Fibroblast of lung (primary cell): ENCODE measurements around the gene TNNT1. TPM values are rescaled to one million over a fixed set of nuclear protein-coding genes. Genes with fewer than 3 reads are reported as not detected.
A peak's percentile ranks its signal among the peaks of the same experiment; 100 is the strongest.

Source experiments
- DNase-seq, 2 donors: peaks; one replicate each; pipeline versions ENCODE4 v3.0.0 to v3.0.0-alpha.2; 2010; ENCODE audit warnings: low read depth in 2 of 2
- H2AFZ ChIP-seq: 2 replicates; pipeline ENCODE4 v1.5.1; 2012; ENCODE audit warnings: low read length, control low read depth, inconsistent platforms
- H3K27ac ChIP-seq: 2 replicates; pipeline ENCODE4 v1.5.1; 2011; ENCODE audit warnings: low read length, control low read depth; ENCODE audit not compliant: insufficient read depth
- H3K27me3 ChIP-seq: 2 replicates; pipeline ENCODE4 v1.5.1; 2011; ENCODE audit warnings: mild to moderate bottlenecking, low read length; ENCODE audit not compliant: control insufficient read depth, insufficient read depth
- H3K36me3 ChIP-seq: 2 replicates; pipeline ENCODE4 v1.5.1; 2011; ENCODE audit warnings: low read length; ENCODE audit not compliant: control insufficient read depth, insufficient read depth
- H3K4me1 ChIP-seq: 2 replicates; pipeline ENCODE4 v1.5.1; 2011; ENCODE audit warnings: low read length; ENCODE audit not compliant: control insufficient read depth, insufficient read depth; ENCODE audit errors: extremely low read depth
- H3K4me2 ChIP-seq: 2 replicates; pipeline ENCODE4 v1.5.1; 2011; ENCODE audit warnings: low read length, control low read depth; ENCODE audit not compliant: insufficient read depth; ENCODE audit errors: extremely low read depth
- H3K4me3 ChIP-seq, 4 experiments: fragments of 200-600 bp in 1 of 4; sonication (generic) in 1 of 4; replicated peaks in 1 of 4; 2 replicates each; pipeline ENCODE4 v1.5.1; 2011 to 2016; ENCODE audit warnings: low read length in 4 of 4, low read depth in 3 of 4, mild to moderate bottlenecking in 3 of 4, control low read depth in 2 of 4, inconsistent platforms in 1 of 4, mixed read lengths in 1 of 4; ENCODE audit not compliant: insufficient read depth in 1 of 4; ENCODE audit errors: control extremely low read depth in 1 of 4
- H3K79me2 ChIP-seq: 2 replicates; pipeline ENCODE4 v1.5.1; 2012; ENCODE audit warnings: mild to moderate bottlenecking, low read length, inconsistent platforms; ENCODE audit not compliant: control insufficient read depth, insufficient read depth
- H3K9ac ChIP-seq: 2 replicates; pipeline ENCODE4 v1.5.1; 2011; ENCODE audit warnings: mild to moderate bottlenecking, low read length, control low read depth; ENCODE audit not compliant: insufficient read depth
- H3K9me3 ChIP-seq: 2 replicates; pipeline ENCODE4 v1.5.1; 2012; ENCODE audit warnings: low read depth, low read length; ENCODE audit not compliant: control insufficient read depth, insufficient read depth
- H4K20me1 ChIP-seq: 2 replicates; pipeline ENCODE4 v1.5.1; 2011; ENCODE audit warnings: low read length; ENCODE audit not compliant: control insufficient read depth, insufficient read depth; ENCODE audit errors: extremely low read depth
- CTCF ChIP-seq, 2 donors: IDR thresholded peaks in 1 of 2; conservative IDR thresholded peaks in 1 of 2; 1 replicate in 1 of 2; 2 replicates in 1 of 2; pipeline ENCODE4 v1.5.1; 2011 to 2012; ENCODE audit warnings: low read length in 2 of 2, control low read depth in 1 of 2, inconsistent platforms in 1 of 2, low read depth in 1 of 2, mild to moderate bottlenecking in 1 of 2
- EZH2 ChIP-seq: IDR thresholded peaks from 2 replicates; pipeline ENCODE4 v1.5.1; 2012; ENCODE audit warnings: low read length, control low read depth, mild to moderate bottlenecking; ENCODE audit errors: missing control alignments
- polyA plus RNA-seq, 2 donors: library from polyadenylated mRNA; depleted of rRNA in 1 of 2; stranded (reverse) in 1 of 2; unstranded in 1 of 2; fragments of >200 nt; gene quantifications; 2 replicates each; pipeline ENCODE4 v1.2.1, GENCODE V29; 2011 to 2012; ENCODE audit warnings: missing spikeins in 1 of 2
- total RNA-seq: library from RNA; depleted of rRNA; stranded (reverse); fragments of >200 nt; gene quantifications from 2 replicates; pipeline ENCODE4 v1.2.1, GENCODE V29; 2014

The TNNT1 gene
- total and polyA plus RNA-seq, 2 donors (not counting 1 experiment from before 2014, with no cell fraction given), result 1.7 to 10.4 TPM

DNA sequence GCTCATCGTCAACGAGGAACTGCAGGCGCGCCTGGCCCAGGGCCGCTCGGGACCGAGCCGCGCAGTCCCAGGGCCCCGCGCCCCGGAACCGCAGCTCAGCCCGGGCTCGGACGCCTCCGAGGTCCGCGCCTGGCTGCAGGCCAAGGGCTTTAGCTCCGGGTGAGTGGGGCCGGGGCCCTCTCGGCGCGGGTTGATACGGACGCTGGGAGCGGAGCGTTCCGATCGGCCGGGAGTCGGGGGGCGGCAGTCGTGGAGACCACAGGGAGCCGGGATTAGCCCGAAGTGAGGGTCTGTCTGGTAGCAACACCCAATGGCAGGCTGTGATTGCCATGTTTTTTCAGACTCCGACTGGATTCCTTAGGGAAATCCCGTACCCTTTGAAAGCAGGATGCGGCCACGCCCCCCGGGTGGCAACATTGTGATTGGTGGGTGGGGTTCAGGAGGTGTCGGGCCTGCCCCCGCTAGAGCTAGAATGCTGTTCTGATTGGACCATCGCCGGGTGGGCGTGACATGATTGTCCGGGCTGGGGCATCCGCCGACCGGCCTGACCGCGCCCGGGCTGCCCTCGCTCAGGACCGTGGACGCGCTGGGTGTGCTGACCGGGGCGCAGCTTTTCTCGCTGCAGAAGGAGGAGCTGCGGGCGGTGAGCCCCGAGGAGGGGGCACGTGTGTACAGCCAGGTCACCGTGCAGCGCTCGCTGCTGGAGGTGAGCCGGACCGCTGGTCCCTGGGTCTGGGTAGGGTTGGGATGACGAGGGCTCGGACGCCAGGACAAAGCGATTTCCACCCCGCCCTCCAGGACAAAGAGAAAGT is 62.1 kb downstream of the TNNT1 start:
- TF ChIP-seq EZH2 (no peak), CTCF (conservative IDR thresholded peaks at IDR 0.05 in 1 of 2, IDR thresholded peaks at IDR 0.05 in 1 of 2; ENCODE audit: low read depth in 1 of 2, low read length in 2 of 2) (no peak)
- peaks cover 2% of the 10 kb centered on the region for H4K20me1 ChIP-seq
- H3K27me3 ChIP-seq, result peaks cover 27% of the 10 kb centered on the region
- peak overlapping the region; percentile 53 to 62 (median 59) for H3K4me3 ChIP-seq
- H2AFZ ChIP-seq, result peak overlapping the region; percentile 35
- H3K9ac ChIP-seq, result peak overlapping the region; percentile 46
- H3K36me3 ChIP-seq, result peaks cover 11% of the 10 kb centered on the region
- H3K4me2 ChIP-seq, result peak overlapping the region; percentile 73
- no peak overlapping the region for H3K27ac ChIP-seq
- peak; percentile 89 to 92 for DNase-seq
- peaks cover 9% of the 10 kb centered on the region for H3K4me1 ChIP-seq
- H3K79me2 ChIP-seq, result no peaks in the 10 kb centered on the region
- no peaks in the 10 kb centered on the region for H3K9me3 ChIP-seq

GRCh38 chr19:55085923-55086715 is 62.9 kb downstream of the TNNT1 start:
- Histone ChIP-seq H3K36me3 (peaks cover 8% of the 10 kb centered on the region), H3K27me3 (peaks cover 31% of the 10 kb centered on the region), H3K27ac (no peak overlapping the region), H3K4me3 (peak overlapping the region in 1 of 4 experiments; percentile 62), H3K79me2 (no peaks in the 10 kb centered on the region), H3K9me3 (no peaks in the 10 kb centered on the region), H4K20me1 (peaks cover 2% of the 10 kb centered on the region), H3K9ac (no peak overlapping the region), H3K4me1 (peaks cover 9% of the 10 kb centered on the region), H3K4me2 (peak overlapping the region; percentile 73), H2AFZ (no peak overlapping the region)
- TF ChIP-seq EZH2 (peak; percentile 58), CTCF (conservative IDR thresholded peaks at IDR 0.05 in 1 of 2, IDR thresholded peaks at IDR 0.05 in 1 of 2; ENCODE audit: low read depth in 1 of 2, low read length in 2 of 2) (no peak)
- DNase-seq, result no peak

- H2AFZ ChIP-seq, result no peak overlapping the region
- TF ChIP-seq CTCF (conservative IDR thresholded peaks at IDR 0.05 in 1 of 2, IDR thresholded peaks at IDR 0.05 in 1 of 2; ENCODE audit: low read depth in 1 of 2, low read length in 2 of 2), result no peak
- no peak for TF ChIP-seq EZH2
- H3K4me1 ChIP-seq, result peaks cover 9% of the 10 kb centered on the region
- H3K27ac ChIP-seq, result no peak overlapping the region
- no peaks in the 10 kb centered on the region for H3K79me2 ChIP-seq
- H3K4me3 ChIP-seq, result no peak overlapping the region
- H3K36me3 ChIP-seq, result peaks cover 1% of the 10 kb centered on the region
- H3K9ac ChIP-seq, result no peak overlapping the region
- H3K27me3 ChIP-seq, result peaks cover 31% of the 10 kb centered on the region
- H3K9me3 ChIP-seq, result no peaks in the 10 kb centered on the region
- H3K4me2 ChIP-seq, result no peak overlapping the region
- H4K20me1 ChIP-seq, result peaks cover 2% of the 10 kb centered on the region
- DNase-seq, result no peak
Measured at GRCh38 chr19:55084416-55084815, 64.6 kb downstream of the TNNT1 start.
